ENCODE results near the gene TBC1D16. TPM values are rescaled to one million over a fixed set of nuclear protein-coding genes. Genes with fewer than 3 reads are reported as not detected.

Gene TBC1D16
- total RNA-seq, 2 experiments from 2014 or later = 0.38 to 0.74 TPM

DNA sequence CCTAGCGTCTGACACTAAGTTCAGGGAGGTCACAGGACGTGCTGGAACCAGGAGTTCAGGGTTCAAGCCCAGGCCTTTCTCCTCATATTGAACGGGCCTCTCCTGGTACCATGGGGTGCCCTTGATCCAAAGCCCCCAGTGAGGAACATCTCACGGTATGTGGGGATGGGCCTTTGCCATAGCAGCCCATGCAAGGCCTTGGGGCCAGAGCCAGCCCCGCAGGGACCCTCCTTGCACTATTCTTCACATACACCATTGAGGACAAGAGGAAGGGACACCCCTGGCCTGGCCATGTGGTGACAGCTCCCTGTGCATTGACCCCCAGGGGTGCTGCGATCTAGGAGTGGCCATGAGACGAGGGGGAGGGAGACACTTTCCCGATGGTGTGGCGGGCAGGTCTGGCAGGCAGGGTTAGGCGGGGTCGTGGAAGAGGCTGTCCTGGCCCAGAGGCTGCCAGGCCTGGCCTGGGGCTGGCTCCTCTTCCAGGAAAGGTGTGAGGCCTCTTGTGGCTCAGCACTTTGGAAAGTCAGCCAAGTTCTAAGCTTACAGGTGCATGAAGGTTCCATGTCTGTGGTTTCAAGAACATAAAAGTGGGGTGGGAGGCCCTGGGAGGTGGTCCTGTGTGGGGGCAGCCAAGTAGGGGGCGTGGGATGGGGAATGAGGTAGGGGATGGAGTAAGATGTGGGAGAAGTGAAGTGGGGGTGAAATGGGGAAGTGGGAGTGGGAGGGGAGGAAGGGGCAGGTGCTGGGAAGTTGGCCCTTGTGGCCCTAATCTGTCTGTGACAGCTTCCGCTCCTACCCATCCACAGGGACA is 107.8 kb downstream of the TBC1D16 start:
- CTCF ChIA-PET (ENCODE audit: unreplicated experiment) = no interaction called here
- no peaks in the 10 kb centered on the region for H3K36me3 ChIP-seq (ENCODE audit: insufficient read depth, low read length)
- H3K4me2 ChIP-seq (ENCODE audit: low read length) = no peak overlapping the region
- H3K4me1 ChIP-seq (ENCODE audit: insufficient read depth, low read length, poor library complexity, severe bottlenecking) = peaks cover 4% of the 10 kb centered on the region
- TF ChIP-seq, protein P1, sequence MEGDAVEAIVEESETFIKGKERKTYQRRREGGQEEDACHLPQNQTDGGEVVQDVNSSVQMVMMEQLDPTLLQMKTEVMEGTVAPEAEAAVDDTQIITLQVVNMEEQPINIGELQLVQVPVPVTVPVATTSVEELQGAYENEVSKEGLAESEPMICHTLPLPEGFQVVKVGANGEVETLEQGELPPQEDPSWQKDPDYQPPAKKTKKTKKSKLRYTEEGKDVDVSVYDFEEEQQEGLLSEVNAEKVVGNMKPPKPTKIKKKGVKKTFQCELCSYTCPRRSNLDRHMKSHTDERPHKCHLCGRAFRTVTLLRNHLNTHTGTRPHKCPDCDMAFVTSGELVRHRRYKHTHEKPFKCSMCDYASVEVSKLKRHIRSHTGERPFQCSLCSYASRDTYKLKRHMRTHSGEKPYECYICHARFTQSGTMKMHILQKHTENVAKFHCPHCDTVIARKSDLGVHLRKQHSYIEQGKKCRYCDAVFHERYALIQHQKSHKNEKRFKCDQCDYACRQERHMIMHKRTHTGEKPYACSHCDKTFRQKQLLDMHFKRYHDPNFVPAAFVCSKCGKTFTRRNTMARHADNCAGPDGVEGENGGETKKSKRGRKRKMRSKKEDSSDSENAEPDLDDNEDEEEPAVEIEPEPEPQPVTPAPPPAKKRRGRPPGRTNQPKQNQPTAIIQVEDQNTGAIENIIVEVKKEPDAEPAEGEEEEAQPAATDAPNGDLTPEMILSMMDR (conservative IDR thresholded peaks at IDR 0.05; ENCODE audit: low read length) = no peak
- no peak for TF ChIP-seq EZH2phosphoT487 (IDR thresholded peaks at IDR 0.05; ENCODE audit: borderline replicate concordance, low read depth, low read length)
- H2AFZ ChIP-seq (ENCODE audit: low read length) = no peak overlapping the region
- H3K27ac ChIP-seq (ENCODE audit: low read depth, low read length, poor library complexity, severe bottlenecking) = no peak overlapping the region
- no peaks in the 10 kb centered on the region for H3K79me2 ChIP-seq (ENCODE audit: insufficient read depth, low read depth, low read length)
- intact Hi-C loops (cut with micrococcal nuclease; ENCODE audit: unreplicated experiment) = no loop called here
- POLR2A ChIA-PET = interaction anchor here (0.6 kb wide), 1 partner anchor 19 kb away, joined by 4 read pairs; no protein-coding TSS in a partner anchor
- no peak for DNase-seq (ENCODE audit: low spot score)
- H4K20me1 ChIP-seq (ENCODE audit: insufficient read depth, low read length) = no peaks in the 10 kb centered on the region
- no peaks in the 10 kb centered on the region for H3K9me3 ChIP-seq (ENCODE audit: low read length)
- H3K4me3 ChIP-seq (ENCODE audit: low read depth, low read length, poor library complexity, severe bottlenecking) = no peak overlapping the region
- no peaks in the 10 kb centered on the region for H3K9me2 ChIP-seq (ENCODE audit: insufficient read depth, low read length)
- BruUV-seq (replicated peaks) = no TSS peak

DNA sequence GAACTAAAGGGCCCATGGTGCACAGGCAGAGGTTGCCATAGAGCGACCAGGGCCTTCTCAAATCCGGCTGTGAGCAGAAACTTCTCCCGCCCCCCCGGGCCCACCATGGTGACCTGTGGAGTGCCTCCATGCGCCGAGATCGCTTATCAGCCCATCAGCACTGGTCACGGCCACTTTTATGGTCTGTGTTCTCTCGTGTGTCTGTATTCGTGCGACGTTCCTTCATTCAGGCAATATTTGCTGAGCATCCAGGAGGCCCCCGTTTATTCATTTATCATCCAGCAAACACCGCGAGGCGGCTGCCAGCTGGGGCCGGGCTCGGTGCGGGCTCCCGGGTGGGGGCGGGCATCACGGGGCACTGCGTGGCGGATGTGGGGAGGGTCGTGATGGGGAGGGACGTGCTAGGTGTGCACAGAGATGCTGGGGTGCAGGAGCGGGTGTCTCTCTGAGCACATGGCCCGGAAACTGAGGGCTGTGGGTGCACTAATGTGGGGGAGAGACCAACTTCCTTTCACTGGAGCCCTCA is 108.5 kb downstream of the TBC1D16 start:
- H3K4me1 ChIP-seq (ENCODE audit: insufficient read depth, low read length, poor library complexity, severe bottlenecking) = peaks cover 4% of the 10 kb centered on the region
- no TSS peak for BruUV-seq (replicated peaks)
- H3K27ac ChIP-seq (ENCODE audit: low read depth, low read length, poor library complexity, severe bottlenecking) = no peak overlapping the region
- CTCF ChIA-PET (ENCODE audit: unreplicated experiment) = no interaction called here
- DNase-seq (ENCODE audit: low spot score) = no peak
- H3K79me2 ChIP-seq (ENCODE audit: insufficient read depth, low read depth, low read length) = no peaks in the 10 kb centered on the region
- no peaks in the 10 kb centered on the region for H3K9me2 ChIP-seq (ENCODE audit: insufficient read depth, low read length)
- intact Hi-C loops (cut with micrococcal nuclease; ENCODE audit: unreplicated experiment) = no loop called here
- H4K20me1 ChIP-seq (ENCODE audit: insufficient read depth, low read length) = no peaks in the 10 kb centered on the region
- no peak overlapping the region for H2AFZ ChIP-seq (ENCODE audit: low read length)
- no peak overlapping the region for H3K4me2 ChIP-seq (ENCODE audit: low read length)
- no peaks in the 10 kb centered on the region for H3K36me3 ChIP-seq (ENCODE audit: insufficient read depth, low read length)
- no peaks in the 10 kb centered on the region for H3K9me3 ChIP-seq (ENCODE audit: low read length)
- TF ChIP-seq, protein P1 (conservative IDR thresholded peaks at IDR 0.05; ENCODE audit: low read length) = no peak
- TF ChIP-seq EZH2phosphoT487 (IDR thresholded peaks at IDR 0.05; ENCODE audit: borderline replicate concordance, low read depth, low read length) = no peak
- POLR2A ChIA-PET = no interaction called here
- no peak overlapping the region for H3K4me3 ChIP-seq (ENCODE audit: low read depth, low read length, poor library complexity, severe bottlenecking)

DNA sequence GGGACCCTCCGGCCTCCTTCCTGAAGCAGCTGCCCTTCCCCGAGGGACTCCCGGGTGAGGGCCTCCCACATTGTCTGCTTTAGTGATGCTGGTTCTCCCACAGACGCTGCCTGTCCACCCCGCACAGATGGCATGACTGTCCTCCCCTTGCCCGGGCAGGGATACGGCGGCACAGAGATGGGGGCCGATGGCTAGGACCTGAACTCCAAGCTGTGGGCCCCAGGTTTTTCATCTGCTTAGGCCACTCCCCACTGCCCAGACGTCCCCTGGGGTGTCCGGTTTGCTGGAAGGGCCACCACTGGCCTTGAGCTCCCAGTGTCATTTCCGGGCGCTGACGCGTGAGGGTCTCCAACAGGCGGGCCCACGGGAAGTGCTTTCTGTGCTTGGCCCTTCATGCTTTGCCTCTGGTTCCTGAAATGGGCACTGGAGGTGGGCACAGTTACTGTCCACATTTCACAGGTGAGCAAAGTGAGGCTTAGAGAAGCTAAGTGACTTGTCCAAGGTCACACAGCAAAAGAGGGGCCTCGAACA is 109.0 kb downstream of the TBC1D16 start:
- intact Hi-C loops (cut with micrococcal nuclease; ENCODE audit: unreplicated experiment) = no loop called here
- Histone ChIP-seq H2AFZ (ENCODE audit: low read length) (no peak overlapping the region), H3K9me3 (ENCODE audit: low read length) (no peaks in the 10 kb centered on the region), H3K4me3 (ENCODE audit: low read depth, low read length, poor library complexity, severe bottlenecking) (no peak overlapping the region), H3K4me1 (ENCODE audit: insufficient read depth, low read length, poor library complexity, severe bottlenecking) (peaks cover 4% of the 10 kb centered on the region), H3K9me2 (ENCODE audit: insufficient read depth, low read length) (no peaks in the 10 kb centered on the region), H3K79me2 (ENCODE audit: insufficient read depth, low read depth, low read length) (no peaks in the 10 kb centered on the region), H3K36me3 (ENCODE audit: insufficient read depth, low read length) (no peaks in the 10 kb centered on the region), H3K4me2 (ENCODE audit: low read length) (no peak overlapping the region), H3K27ac (ENCODE audit: low read depth, low read length, poor library complexity, severe bottlenecking) (no peak overlapping the region), H4K20me1 (ENCODE audit: insufficient read depth, low read length) (no peaks in the 10 kb centered on the region)
- ChIA-PET CTCF (ENCODE audit: unreplicated experiment) (no interaction called here), POLR2A (interaction anchor here (1.1 kb wide), 1 partner anchor 9 kb away, joined by 3 read pairs; no protein-coding TSS in a partner anchor)
- TF ChIP-seq EZH2phosphoT487 (IDR thresholded peaks at IDR 0.05; ENCODE audit: borderline replicate concordance, low read depth, low read length) = no peak
- TF ChIP-seq, protein P1 (conservative IDR thresholded peaks at IDR 0.05; ENCODE audit: low read length) = no peak
- DNase-seq (ENCODE audit: low spot score) = no peak
- no TSS peak for BruUV-seq (replicated peaks)

Measured in OCI-LY7 (cell line).